ENCODE results near the gene HOXD8.

Gene HOXD8

DNA sequence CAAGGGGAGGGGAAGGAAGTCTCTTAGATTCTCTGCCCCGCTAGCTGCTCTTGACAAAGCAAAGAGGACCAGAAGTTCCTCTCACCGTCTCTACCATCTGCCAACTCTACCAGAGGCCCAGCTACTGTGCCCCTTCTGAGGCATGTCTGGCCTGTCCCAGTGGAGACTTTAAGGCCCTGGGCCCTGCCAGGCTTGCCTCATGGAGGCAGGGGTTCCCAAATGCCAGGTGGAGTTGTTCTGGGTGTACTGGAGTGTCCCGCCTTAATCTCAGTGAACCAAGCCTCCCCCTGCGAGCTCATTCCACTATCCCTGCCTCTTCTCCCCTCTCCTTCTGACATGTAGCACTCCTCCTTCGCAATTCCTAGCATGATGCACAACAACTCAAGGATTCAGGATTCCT is 27.7 kb upstream of the HOXD8 start:
- no peak for DNase-seq (ENCODE audit: extremely low read depth, low read depth)
- TF ChIP-seq CTCF (IDR thresholded peaks at IDR 0.05; ENCODE audit: low read depth, low read length) = no peak

DNA sequence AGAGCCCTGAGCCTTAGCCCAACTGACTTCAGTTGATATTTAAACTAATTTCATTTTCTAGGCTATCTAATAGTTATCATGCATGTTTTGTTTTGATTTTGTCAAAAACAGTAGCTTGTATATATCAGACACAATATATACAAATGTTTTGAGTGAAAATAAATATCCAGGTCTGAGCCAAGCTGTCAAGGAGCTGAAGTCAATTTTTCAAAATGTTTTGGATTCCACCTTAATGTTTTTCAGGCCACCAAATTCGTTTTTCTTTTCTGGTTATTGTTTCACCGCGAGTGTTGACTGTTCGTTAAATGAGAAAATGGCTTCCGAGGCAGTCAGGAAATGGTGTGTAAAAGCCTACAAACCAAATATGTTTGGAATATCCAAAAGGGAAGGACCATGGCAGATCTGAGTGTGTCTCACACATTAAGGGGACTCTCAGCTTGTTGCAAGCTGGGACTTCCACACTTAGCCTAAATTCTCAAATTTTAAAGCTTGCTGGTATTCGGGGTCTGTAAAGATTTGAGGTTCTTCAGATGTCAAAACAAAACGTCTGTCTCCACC is 27.1 kb upstream of the HOXD8 start:
- TF ChIP-seq CTCF (IDR thresholded peaks at IDR 0.05; ENCODE audit: low read depth, low read length) = no peak
- DNase-seq (ENCODE audit: extremely low read depth, low read depth) = no peak

DNA sequence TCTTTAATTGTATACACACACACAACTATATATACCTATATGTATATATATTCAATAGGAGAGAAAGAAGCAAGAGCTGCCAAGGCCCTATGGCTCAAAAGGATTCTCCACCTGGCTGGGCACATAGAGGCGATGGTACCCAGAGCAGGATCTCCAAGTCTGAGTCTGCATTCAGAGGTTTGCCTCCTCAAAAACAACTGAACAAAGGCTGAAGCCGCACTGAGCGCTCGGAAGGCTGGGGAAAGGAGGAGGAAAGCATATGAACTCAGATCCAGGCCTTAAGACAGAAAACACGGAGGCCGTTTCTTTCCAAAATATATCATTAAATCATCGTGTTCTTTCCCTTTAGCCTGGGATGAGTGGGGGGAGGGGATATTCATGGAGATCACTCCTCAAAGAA is 26.3 kb upstream of the HOXD8 start:
- TF ChIP-seq CTCF (IDR thresholded peaks at IDR 0.05; ENCODE audit: low read depth, low read length) = no peak
- DNase-seq (ENCODE audit: extremely low read depth, low read depth) = no peak

DNA sequence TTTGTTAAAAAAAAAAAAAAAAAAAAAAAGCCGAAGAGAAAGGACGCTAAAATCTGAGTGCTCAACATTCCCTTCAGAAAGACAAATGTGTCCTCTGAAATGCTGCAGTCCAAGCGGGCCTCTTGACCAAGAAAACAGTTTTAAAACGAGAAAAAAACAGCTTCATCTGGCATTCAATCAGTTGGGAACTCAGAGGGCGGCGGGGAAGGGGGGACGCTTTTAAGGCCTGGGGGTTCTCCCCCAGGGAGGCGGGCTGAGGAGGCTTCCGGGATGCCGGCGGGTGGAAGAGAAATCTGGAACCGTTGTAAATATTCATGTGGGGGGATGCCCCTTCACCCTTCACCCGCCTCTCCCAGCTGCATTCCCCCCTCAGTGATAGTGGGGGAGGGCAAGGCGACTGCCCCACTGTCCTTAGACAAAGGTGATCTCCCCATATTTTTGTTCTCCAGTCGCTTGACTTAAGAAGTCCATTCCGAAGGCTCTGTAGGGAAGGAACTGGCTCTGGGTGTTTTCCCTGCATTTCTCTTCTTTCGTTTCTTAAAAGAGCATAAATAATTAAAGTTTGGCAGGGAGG is 25.7 kb upstream of the HOXD8 start:
- no peak for TF ChIP-seq CTCF (IDR thresholded peaks at IDR 0.05; ENCODE audit: low read depth, low read length)
- DNase-seq (ENCODE audit: extremely low read depth, low read depth) = no peak

- no peak for TF ChIP-seq CTCF (IDR thresholded peaks at IDR 0.05; ENCODE audit: low read depth, low read length)
- DNase-seq (ENCODE audit: extremely low read depth, low read depth) = no peak
Measured at GRCh38 chr2:176104316-176105077, 25.0 kb upstream of the HOXD8 start.

DNA sequence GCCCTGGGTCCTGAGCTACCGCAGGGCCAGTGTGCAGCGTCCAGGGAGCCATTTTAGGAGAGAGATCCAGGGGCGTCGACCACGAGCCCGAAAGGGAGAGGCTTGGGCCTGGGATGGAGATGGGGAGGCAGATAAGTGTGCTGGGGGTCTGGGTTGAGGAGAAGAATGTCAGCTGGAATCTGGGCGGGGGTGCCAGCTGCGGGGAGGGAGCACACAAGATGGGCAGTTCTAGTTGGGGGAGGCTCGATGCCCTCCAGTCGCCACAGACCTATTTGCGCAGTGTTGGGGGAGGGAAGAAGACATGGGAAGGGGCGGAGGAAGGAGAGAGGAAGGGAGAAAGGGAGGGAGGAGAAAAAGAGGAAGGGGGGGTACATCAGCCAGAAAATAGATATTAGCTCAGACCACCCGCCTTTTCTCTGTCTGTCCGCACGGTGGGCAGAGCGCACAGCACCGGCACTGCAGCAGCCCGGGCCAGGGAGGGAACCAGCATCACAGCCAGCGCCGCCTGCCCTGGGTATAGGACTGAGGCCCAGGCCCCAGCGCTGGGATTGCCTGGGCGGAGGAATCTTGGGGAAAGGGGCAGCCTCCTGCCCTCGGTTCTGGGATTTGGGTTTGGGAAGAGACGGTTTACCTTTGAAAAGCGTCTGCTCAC is 24.3 kb upstream of the HOXD8 start:
- no peak for DNase-seq (ENCODE audit: extremely low read depth, low read depth)
- TF ChIP-seq CTCF (IDR thresholded peaks at IDR 0.05; ENCODE audit: low read depth, low read length) = no peak

Measured in AG09319 (cell line).